Panc1 (cell line): ENCODE results near the gene JDP2.

Experiments used
- CTCF ChIP-seq: fragments of 450-650 bp; IDR thresholded peaks from 2 replicates; pipeline ENCODE4 v1.5.1; 2017; ENCODE audit warnings: mild to moderate bottlenecking
- POLR2AphosphoS5 ChIP-seq: IDR thresholded peaks from 2 replicates; pipeline ENCODE4 v1.6.1; 2012; ENCODE audit warnings: mild to moderate bottlenecking, low read depth, low read length, moderate library complexity
- REST ChIP-seq, 2 experiments: IDR thresholded peaks; 2 replicates each; pipeline ENCODE4 v1.6.1; 2011 to 2012; ENCODE audit warnings: low read depth in 2 of 2, control low read depth in 1 of 2, low read length in 1 of 2, mild to moderate bottlenecking in 1 of 2, moderate library complexity in 1 of 2; ENCODE audit not compliant: insufficient read depth in 1 of 2

- no peak for TF ChIP-seq CTCF
- TF ChIP-seq REST (IDR thresholded peaks at IDR 0.05; ENCODE audit: insufficient read depth in 1 of 2, low read depth in 2 of 2, low read length in 1 of 2): no peak
- TF ChIP-seq POLR2AphosphoS5: no peak
Measured at GRCh38 chr14:75482366-75482765, 54.5 kb downstream of the JDP2 start.
